ENCODE data around the gene MOB3B.
"Not testable (repeated sequence)": the region's sequence is repeated elsewhere in the genome, so short reads cannot be mapped to it uniquely, and the experiment has no call there.

Gene MOB3B

GRCh38 chr9:27440888-27441740 is 88.5 kb downstream of the MOB3B start:
- no peak for DNase-seq

GRCh38 chr9:27438522-27438921 is 91.1 kb downstream of the MOB3B start:
- no peak for DNase-seq

- DNase-seq, result no peak
These were observed 91.8 kb downstream of the MOB3B start for GRCh38 chr9:27437652-27438373.

- no peak for DNase-seq
These were observed 93.4 kb downstream of the MOB3B start for GRCh38 chr9:27436234-27436633.

GRCh38 chr9:27433631-27434325 is 95.8 kb downstream of the MOB3B start:
- DNase-seq, result no peak

GRCh38 chr9:27432308-27432707 is 97.3 kb downstream of the MOB3B start:
- no peak for DNase-seq

- no peak for DNase-seq
These were observed 98.0 kb downstream of the MOB3B start for GRCh38 chr9:27431543-27432147.

GRCh38 chr9:27430750-27431535 is 98.7 kb downstream of the MOB3B start:
- no peak for DNase-seq

- DNase-seq, result no peak
These were observed 99.7 kb downstream of the MOB3B start for GRCh38 chr9:27429917-27430316.

GRCh38 chr9:27429436-27429835 is 100.2 kb downstream of the MOB3B start:
- DNase-seq, result no peak

GRCh38 chr9:27428551-27428950 is 101.1 kb downstream of the MOB3B start:
- no peak for DNase-seq

- DNase-seq, result no peak
These were observed 102.4 kb downstream of the MOB3B start for GRCh38 chr9:27427272-27427643.

GRCh38 chr9:27426511-27427271 is 102.9 kb downstream of the MOB3B start:
- no peak for DNase-seq

GRCh38 chr9:27425827-27426510 is 103.6 kb downstream of the MOB3B start:
- DNase-seq, result no peak

- DNase-seq, result no peak
These were observed 105.5 kb downstream of the MOB3B start for GRCh38 chr9:27423915-27424710.

GRCh38 chr9:27422279-27422834 is 107.3 kb downstream of the MOB3B start:
- DNase-seq, result no peak

GRCh38 chr9:27421577-27421976 is 108.0 kb downstream of the MOB3B start:
- no peak for DNase-seq

GRCh38 chr9:27419558-27419957 is 110.1 kb downstream of the MOB3B start:
- DNase-seq, result not testable (repeated sequence)

- DNase-seq, result no peak
These were observed 115.3 kb downstream of the MOB3B start for GRCh38 chr9:27414220-27414761.

Data from CD4-positive, alpha-beta T cell treated with Interferon alpha-2 for 1 hour (primary cell).